IMR-90 (cell line): ENCODE results near the gene STAMBPL1. TPM values are rescaled to one million over a fixed set of nuclear protein-coding genes. Genes with fewer than 3 reads are reported as not detected.

Experiments
- ATAC-seq: fragments of 200-7000 bp; cut with Tn5 transposase; 2 replicates; pipeline ENCODE4 v1.9.1; 2020; ENCODE audit warnings: low read depth, mild to moderate bottlenecking, moderate library complexity
- BruUV-seq: library from RNA; stranded (reverse); fragments of 400-500 nt; replicated peaks from 2 replicates; lab custom pipeline; 2021; lab: Mats Ljungman, UMichigan
- CTCF ChIA-PET: fragments of 300-600 bp; formaldehyde crosslinking; extraction: SDS; loops from one replicate; lab custom pipeline; 2021; ENCODE audit warnings: antibody characterized with exemption; lab: Yijun Ruan, JAX
- POLR2A ChIA-PET: fragments of 300-600 bp; sonication (Branson Sonifier 250); formaldehyde crosslinking; loops from one replicate; lab custom pipeline; 2022; ENCODE audit warnings: antibody characterized with exemption; ENCODE audit not compliant: unreplicated experiment; lab: Charles Lee
- DNase-seq: peaks from one replicate; pipeline ENCODE4 v3.0.0; 2013
- H2AFZ ChIP-seq: replicated peaks from 2 replicates; pipeline ENCODE3; 2013; ENCODE audit warnings: low read length, mild to moderate bottlenecking; ENCODE audit not compliant: poor library complexity
- H2AK5ac ChIP-seq: 2 replicates; pipeline ENCODE4 v1.6.1; 2013; ENCODE audit warnings: low read depth, low read length, inconsistent platforms
- H2AK9ac ChIP-seq: replicated peaks from 2 replicates; pipeline ENCODE3; 2013; ENCODE audit warnings: mild to moderate bottlenecking, low read depth, low read length, moderate library complexity; ENCODE audit not compliant: poor library complexity
- H2BK120ac ChIP-seq: 2 replicates; pipeline ENCODE4 v1.6.1; 2013; ENCODE audit warnings: low read depth, low read length, inconsistent platforms
- H2BK15ac ChIP-seq: 3 replicates; pipeline ENCODE4 v1.6.1; 2013; ENCODE audit warnings: low read depth, low read length, inconsistent platforms
- H2BK20ac ChIP-seq: 2 replicates; pipeline ENCODE4 v1.6.1; 2013; ENCODE audit warnings: low read depth, mild to moderate bottlenecking, inconsistent platforms, low read length, moderate library complexity
- H2BK5ac ChIP-seq: 2 replicates; pipeline ENCODE4 v1.6.1; 2013; ENCODE audit warnings: mild to moderate bottlenecking, low read depth, low read length, inconsistent platforms; ENCODE audit not compliant: poor library complexity, severe bottlenecking
- H3K14ac ChIP-seq: replicated peaks from 2 replicates; pipeline ENCODE4 v1.6.1; 2013; ENCODE audit warnings: low read depth, low read length, inconsistent platforms
- H3K18ac ChIP-seq: 2 replicates; pipeline ENCODE4 v1.6.1; 2013; ENCODE audit warnings: low read depth, low read length, control low read depth
- H3K23ac ChIP-seq: 2 replicates; pipeline ENCODE4 v1.6.1; 2013; ENCODE audit warnings: low read depth, low read length, inconsistent platforms
- H3K27ac ChIP-seq: 2 replicates; pipeline ENCODE4 v1.5.1; 2013; ENCODE audit warnings: mild to moderate bottlenecking, control low read depth, low read length; ENCODE audit not compliant: insufficient read depth
- H3K27me3 ChIP-seq: 2 replicates; pipeline ENCODE4 v1.6.1; 2013; ENCODE audit warnings: low read length; ENCODE audit not compliant: control insufficient read depth, insufficient read depth
- H3K36me3 ChIP-seq: 2 replicates; pipeline ENCODE4 v1.6.1; 2013; ENCODE audit warnings: low read length, mixed read lengths; ENCODE audit not compliant: control insufficient read depth, insufficient read depth
- H3K4ac ChIP-seq: 2 replicates; pipeline ENCODE4 v1.6.1; 2013; ENCODE audit warnings: low read depth, low read length, inconsistent platforms
- H3K4me1 ChIP-seq: 2 replicates; pipeline ENCODE4 v1.6.1; 2013; ENCODE audit warnings: low read length, mixed read lengths; ENCODE audit not compliant: control insufficient read depth, insufficient read depth
- H3K4me2 ChIP-seq: 2 replicates; pipeline ENCODE4 v1.6.1; 2013; ENCODE audit warnings: low read depth, mild to moderate bottlenecking, control low read depth, low read length, moderate library complexity
- H3K4me3 ChIP-seq: 2 replicates; pipeline ENCODE4 v1.5.1; 2013; ENCODE audit warnings: low read depth, mild to moderate bottlenecking, control low read depth, low read length, moderate library complexity; ENCODE audit not compliant: insufficient read depth
- H3K56ac ChIP-seq: 2 replicates; pipeline ENCODE4 v1.6.1; 2013; ENCODE audit warnings: low read length, inconsistent platforms; ENCODE audit not compliant: insufficient read depth; ENCODE audit errors: extremely low read depth
- H3K79me1 ChIP-seq, 2 experiments: 2 replicates each; pipeline ENCODE4 v1.6.1; 2013; ENCODE audit warnings: low read length in 2 of 2, inconsistent platforms in 1 of 2, low read depth in 1 of 2
- H3K9ac ChIP-seq: 2 replicates; pipeline ENCODE4 v1.6.1; 2013; ENCODE audit warnings: low read depth, low read length, control low read depth
- H3K9me1 ChIP-seq: 2 replicates; pipeline ENCODE4 v1.6.1; 2013; ENCODE audit warnings: low read length, inconsistent platforms; ENCODE audit not compliant: insufficient read depth
- H3K9me3 ChIP-seq: 2 replicates; pipeline ENCODE4 v1.6.1; 2013; ENCODE audit warnings: low read length; ENCODE audit not compliant: control insufficient read depth, insufficient read depth
- H4K20me1 ChIP-seq: 2 replicates; pipeline ENCODE4 v1.6.1; 2013; ENCODE audit warnings: low read length, inconsistent platforms; ENCODE audit not compliant: insufficient read depth
- H4K5ac ChIP-seq: 2 replicates; pipeline ENCODE4 v1.6.1; 2013; ENCODE audit warnings: mild to moderate bottlenecking, low read depth, low read length, control low read depth
- H4K8ac ChIP-seq, 2 experiments: 2 replicates each; pipeline ENCODE4 v1.6.1; 2013; ENCODE audit warnings: low read depth in 2 of 2, low read length in 2 of 2, control low read depth in 1 of 2, inconsistent platforms in 1 of 2
- H4K91ac ChIP-seq: 2 replicates; pipeline ENCODE4 v1.6.1; 2013; ENCODE audit warnings: low read depth, low read length, inconsistent platforms; ENCODE audit not compliant: insufficient read depth
- BHLHE40 ChIP-seq: fragments of 150-350 bp; IDR thresholded peaks from 2 replicates; pipeline ENCODE4 v1.6.1; 2016; ENCODE audit warnings: mild to moderate bottlenecking, low read depth, low read length
- CEBPB ChIP-seq: IDR thresholded peaks from 2 replicates; pipeline ENCODE4 v1.6.1; 2012; ENCODE audit warnings: low read depth, low read length, improper control_type of control experiment
- CHD1 ChIP-seq: IDR thresholded peaks from 2 replicates; pipeline ENCODE4 v1.6.1; 2012; ENCODE audit warnings: low read depth, low read length, improper control_type of control experiment
- CTCF ChIP-seq: conservative IDR thresholded peaks from 2 replicates; pipeline ENCODE4 v1.5.1; 2012; ENCODE audit warnings: mild to moderate bottlenecking, low read depth, low read length, improper control_type of control experiment
- ELK1 ChIP-seq: fragments of 150-350 bp; IDR thresholded peaks from 2 replicates; pipeline ENCODE4 v1.6.1; 2016; ENCODE audit warnings: low read depth, mild to moderate bottlenecking, low read length, moderate library complexity, borderline replicate concordance
- FOS ChIP-seq: fragments of 150-350 bp; IDR thresholded peaks from 2 replicates; pipeline ENCODE4 v1.6.1; 2016; ENCODE audit warnings: low read depth, low read length
- MAFK ChIP-seq: IDR thresholded peaks from 2 replicates; pipeline ENCODE4 v1.6.1; 2012; ENCODE audit warnings: low read depth, low read length, improper control_type of control experiment
- MAZ ChIP-seq: IDR thresholded peaks from 2 replicates; pipeline ENCODE4 v1.6.1; 2012; ENCODE audit warnings: low read depth, mild to moderate bottlenecking, low read length, improper control_type of control experiment, moderate library complexity, borderline replicate concordance
- MXI1 ChIP-seq: IDR thresholded peaks from 2 replicates; pipeline ENCODE4 v1.6.1; 2012; ENCODE audit warnings: low read depth, mild to moderate bottlenecking, low read length, moderate library complexity, borderline replicate concordance
- NFE2L2 ChIP-seq: fragments of 150-350 bp; IDR thresholded peaks from 2 replicates; pipeline ENCODE4 v1.6.1; 2016; ENCODE audit warnings: low read depth, mild to moderate bottlenecking, low read length
- POLR2A ChIP-seq: IDR thresholded peaks from 2 replicates; pipeline ENCODE4 v1.6.1; 2012; ENCODE audit warnings: mild to moderate bottlenecking, low read depth, low read length
- RAD21 ChIP-seq: IDR thresholded peaks from 2 replicates; pipeline ENCODE4 v1.6.1; 2012; ENCODE audit warnings: low read length, improper control_type of control experiment
- RCOR1 ChIP-seq: IDR thresholded peaks from 2 replicates; pipeline ENCODE4 v1.6.1; 2012; ENCODE audit warnings: mild to moderate bottlenecking, low read length, improper control_type of control experiment; ENCODE audit not compliant: insufficient replicate concordance
- RFX5 ChIP-seq: IDR thresholded peaks from 2 replicates; pipeline ENCODE4 v1.8.0; 2012; ENCODE audit warnings: low read depth, mild to moderate bottlenecking, low read length, moderate library complexity
- SMC3 ChIP-seq: fragments of 150-350 bp; IDR thresholded peaks from 2 replicates; pipeline ENCODE4 v1.6.1; 2016; ENCODE audit warnings: low read depth, mild to moderate bottlenecking, antibody characterized with exemption, low read length, moderate library complexity
- USF2 ChIP-seq: fragments of 150-350 bp; IDR thresholded peaks from 2 replicates; pipeline ENCODE4 v1.6.1; 2017; ENCODE audit warnings: mild to moderate bottlenecking, antibody characterized with exemption, low read length, low read depth
- WGBS, 2 experiments: methylation state at CpG; one replicate each; pipeline versions ENCODE4 v1.1.5 to v1.1.7; 2013; ENCODE audit warnings: missing lambda C conversion rate in 2 of 2; ENCODE audit not compliant: insufficient read length in 1 of 2; ENCODE audit errors: extremely low coverage in 2 of 2; 5-methylcytosine and 5-hydroxymethylcytosine counted together
- dilution Hi-C: fragments of 300-500 bp; cut with HindIII; formaldehyde crosslinking; loops from one replicate; pipeline ENCODE4 v1.14.3; 2018; ENCODE audit warnings: low sequenced_read_pairs; ENCODE audit not compliant: unreplicated experiment
- in situ Hi-C: fragments of 300-500 bp; cut with MboI; formaldehyde crosslinking; loops from 3 replicates; pipeline ENCODE4 v1.14.3; 2019; ENCODE audit warnings: low sequenced_read_pairs, inconsistent platforms, mixed read lengths
- intact Hi-C: fragments of 100-400 bp; cut with micrococcal nuclease; formaldehyde crosslinking; loops from 2 replicates; pipeline ENCODE4 v1.10.0; 2022
- polyA plus RNA-seq, 3 experiments: library from polyadenylated mRNA; depleted of rRNA; stranded (reverse); fragments of >200 nt; gene quantifications; 2 replicates each; pipeline ENCODE4 v1.2.3, GENCODE V29; 2012; ENCODE audit warnings: low replicate concordance in 1 of 3
- total RNA-seq: library from RNA; depleted of rRNA; stranded (reverse); fragments of >200 nt; gene quantifications from 2 replicates; pipeline ENCODE4 v1.2.3, GENCODE V29; 2012

Gene STAMBPL1
- total and polyA plus RNA-seq, 2 of the 4 experiments (the other 2 are of a cell fraction) = 26.8 to 28.1 TPM

GRCh38 chr10:88861036-88861435 is 19.0 kb upstream of the STAMBPL1 start:
- H4K91ac ChIP-seq = no peak overlapping the region
- POLR2A ChIA-PET = no interaction called here
- H2AK9ac ChIP-seq = no peak overlapping the region
- ATAC-seq = no peak
- H3K27ac ChIP-seq = no peak overlapping the region
- H2AFZ ChIP-seq = no peak overlapping the region
- WGBS, 2 experiments = no CpG with 5 or more reads among the region's 1 CpG
- no peak overlapping the region for H3K4ac ChIP-seq
- CTCF ChIA-PET = no interaction called here
- H2BK15ac ChIP-seq = no peak overlapping the region
- H3K23ac ChIP-seq = no peak overlapping the region
- no peak overlapping the region for H2BK5ac ChIP-seq
- dilution Hi-C loops = no loop called here
- H4K5ac ChIP-seq = no peak overlapping the region
- no peak overlapping the region for H2AK5ac ChIP-seq
- no peaks in the 10 kb centered on the region for H3K36me3 ChIP-seq
- H4K20me1 ChIP-seq = no peaks in the 10 kb centered on the region
- intact Hi-C loops = no loop called here
- no peak overlapping the region for H3K4me2 ChIP-seq
- no peak overlapping the region for H2BK20ac ChIP-seq
- H3K56ac ChIP-seq = no peak overlapping the region
- in situ Hi-C loops = no loop called here
- no peak overlapping the region for H3K4me3 ChIP-seq
- no TSS peak for BruUV-seq
- H3K18ac ChIP-seq = no peak overlapping the region
- H3K27me3 ChIP-seq = peaks cover 7% of the 10 kb centered on the region
- H2BK120ac ChIP-seq = no peak overlapping the region
- no peaks in the 10 kb centered on the region for H3K79me1 ChIP-seq
- DNase-seq = no peak
- H4K8ac ChIP-seq = no peak overlapping the region
- H3K4me1 ChIP-seq = no peaks in the 10 kb centered on the region
- H3K9me3 ChIP-seq = no peaks in the 10 kb centered on the region
- H3K14ac ChIP-seq = no peak overlapping the region
- no peak overlapping the region for H3K9ac ChIP-seq
- TF ChIP-seq USF2 (no peak), BHLHE40 (no peak), FOS (no peak), NFE2L2 (no peak), RFX5 (no peak), CHD1 (no peak), CTCF (no peak), CEBPB (no peak), POLR2A (no peak), RCOR1 (no peak), MAZ (no peak), MAFK (no peak), SMC3 (no peak), RAD21 (no peak), MXI1 (no peak), ELK1 (no peak)
- no peaks in the 10 kb centered on the region for H3K9me1 ChIP-seq
